Stimulated activated CD4-positive, alpha-beta T cell treated with anti-CD3 and anti-CD28 coated beads, Interleukin-2, amount 100 ng/mL, for 48 hours (primary cell): Measurements from ENCODE around the gene PPIP5K2.
"Not testable (repeated sequence)": the region's sequence is repeated elsewhere in the genome, so short reads cannot be mapped to it uniquely, and the experiment has no call there.

Experiments
- DNase-seq, 2 donors: peaks; one replicate each; pipeline ENCODE4 v3.0.0-alpha.2; 2020

PPIP5K2 gene

GRCh38 chr5:103119765-103120606 is at the start of gene PPIP5K2, which contains the start of gene GIN1:
Gene PPIP5K2 (plus strand): TSS chr5:103120301. CDS start chr5:103129590, 9,289 bp downstream.
Gene GIN1 (minus strand): TSS chr5:103120138. CDS start chr5:103108707, 11,431 bp downstream.
- peak; percentile 90 to 95 for DNase-seq

GRCh38 chr5:103073500-103073899 is 46.6 kb upstream of the PPIP5K2 start:
- not testable (repeated sequence) for DNase-seq

- no peak for DNase-seq
These were observed 44.7 kb upstream of the PPIP5K2 start for GRCh38 chr5:103075442-103075841.

- no peak for DNase-seq
These were observed 40.3 kb upstream of the PPIP5K2 start for GRCh38 chr5:103079796-103080195.

DNA sequence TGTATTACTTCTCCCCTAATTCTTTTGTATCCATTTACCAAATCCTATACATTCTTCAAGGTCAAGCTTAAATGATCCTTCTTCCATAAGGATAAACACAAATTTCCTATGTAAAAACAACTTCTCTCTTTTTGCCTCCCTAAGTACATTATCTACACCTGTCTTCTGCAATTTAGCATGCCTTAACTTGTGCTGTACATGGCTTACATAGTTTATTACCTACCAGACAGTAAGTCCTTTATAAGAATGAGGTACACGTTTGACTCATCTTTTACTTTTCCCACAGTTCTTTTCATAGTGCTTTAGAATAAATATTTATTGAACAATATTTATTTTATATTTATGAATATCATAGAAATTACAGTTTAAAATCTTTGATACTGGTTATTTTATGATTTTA is 33.6 kb upstream of the PPIP5K2 start:
- DNase-seq: no peak

- no peak for DNase-seq
These were observed 30.8 kb upstream of the PPIP5K2 start for GRCh38 chr5:103089272-103089671.

GRCh38 chr5:103090791-103091190 is 29.3 kb upstream of the PPIP5K2 start:
- no peak for DNase-seq

GRCh38 chr5:103092676-103093075 is 27.4 kb upstream of the PPIP5K2 start:
- DNase-seq: no peak

- no peak for DNase-seq
These were observed 26.4 kb upstream of the PPIP5K2 start for GRCh38 chr5:103093727-103094126.

DNA sequence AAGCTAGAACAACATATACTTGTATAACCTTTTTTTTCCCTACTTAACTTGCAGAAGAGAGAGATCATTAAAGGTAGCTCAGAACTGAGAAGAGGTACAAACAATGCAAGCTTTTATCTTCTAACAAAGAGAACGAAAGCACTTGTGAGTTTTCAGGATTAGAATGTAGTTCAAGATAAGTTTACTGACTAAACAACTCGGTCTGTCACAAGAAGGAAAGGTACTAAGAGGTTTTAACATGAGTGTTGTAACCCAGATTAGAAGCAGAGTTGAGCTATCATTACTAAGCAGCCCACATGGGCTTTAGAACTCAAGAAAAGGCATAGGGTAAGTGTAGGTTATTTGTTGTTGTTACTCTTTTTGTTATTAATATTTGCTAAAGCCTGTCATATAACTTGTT is 25.4 kb upstream of the PPIP5K2 start:
- DNase-seq: no peak

GRCh38 chr5:103098993-103099392 is 21.1 kb upstream of the PPIP5K2 start:
- DNase-seq: no peak

DNA sequence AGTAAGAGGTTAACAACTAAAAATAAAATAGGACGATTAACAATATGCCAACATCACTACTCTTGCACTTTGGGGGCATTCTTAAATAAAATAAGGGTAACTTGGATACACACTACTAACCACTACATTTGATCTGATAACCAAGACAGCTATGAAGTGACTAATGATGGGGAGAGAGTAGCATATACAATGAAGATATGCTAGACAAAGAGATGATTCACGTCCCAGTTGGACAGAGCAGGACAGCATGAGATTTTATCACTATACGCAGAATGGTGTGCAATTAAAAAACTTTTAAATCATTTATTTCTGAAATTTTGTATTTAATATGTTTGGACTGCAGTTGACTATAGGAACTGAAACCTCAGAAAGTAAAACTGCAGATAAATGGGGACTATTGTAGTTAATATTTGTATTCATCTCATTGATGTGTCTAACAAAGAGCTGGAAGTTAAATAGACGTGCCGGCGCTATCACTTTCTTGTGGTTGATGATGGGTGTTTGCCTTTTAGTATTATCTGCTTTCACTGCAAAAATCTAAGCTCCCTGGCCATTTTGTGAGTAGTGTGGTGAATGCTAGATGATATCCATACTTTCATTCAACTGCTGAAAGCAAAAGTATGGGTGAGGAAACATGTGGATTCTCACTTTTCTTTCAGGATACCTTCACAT is 18.9 kb upstream of the PPIP5K2 start:
- DNase-seq: no peak

DNA sequence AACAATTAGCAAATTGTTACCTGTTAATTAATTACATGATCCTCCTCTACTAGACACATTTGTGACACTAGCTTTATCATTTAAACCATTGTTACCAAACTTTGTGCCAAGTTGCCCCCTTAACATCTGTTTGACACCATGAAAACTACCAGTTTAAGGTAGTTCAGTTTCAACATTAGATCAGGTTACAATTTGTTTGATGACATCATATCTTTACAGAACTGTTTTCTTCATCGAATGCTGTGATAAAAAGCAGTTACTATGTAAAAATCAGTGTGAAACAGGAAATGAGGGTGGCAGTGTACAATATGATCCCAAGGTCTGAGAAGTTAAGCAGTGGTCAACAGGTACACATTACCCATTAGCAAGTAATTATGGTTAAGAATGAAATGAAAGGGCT is 17.9 kb upstream of the PPIP5K2 start:
- DNase-seq: no peak

DNA sequence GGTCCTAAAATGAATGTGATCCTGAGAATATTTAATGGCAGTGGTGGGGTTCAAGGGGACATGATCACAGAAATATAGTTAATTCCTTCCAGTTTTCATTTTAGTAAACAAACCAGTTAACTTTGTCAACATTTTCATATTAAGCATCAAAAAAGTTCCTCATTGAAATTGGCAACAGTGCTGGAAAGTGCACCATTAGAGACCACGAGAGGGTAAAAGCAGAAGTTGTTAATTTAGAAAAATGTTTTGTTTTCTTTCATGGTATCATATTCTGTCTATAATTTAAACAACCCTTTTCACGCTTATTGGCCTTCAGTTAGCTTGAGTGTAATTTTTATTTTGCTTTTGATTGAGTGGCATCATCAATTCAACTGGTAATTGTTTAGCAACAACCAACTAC is 12.0 kb upstream of the PPIP5K2 start:
- DNase-seq: no peak

- no peak for DNase-seq
These were observed 10.8 kb upstream of the PPIP5K2 start for GRCh38 chr5:103109277-103109676.

- no peak for DNase-seq
These were observed 9.7 kb upstream of the PPIP5K2 start for GRCh38 chr5:103110403-103110802.

DNA sequence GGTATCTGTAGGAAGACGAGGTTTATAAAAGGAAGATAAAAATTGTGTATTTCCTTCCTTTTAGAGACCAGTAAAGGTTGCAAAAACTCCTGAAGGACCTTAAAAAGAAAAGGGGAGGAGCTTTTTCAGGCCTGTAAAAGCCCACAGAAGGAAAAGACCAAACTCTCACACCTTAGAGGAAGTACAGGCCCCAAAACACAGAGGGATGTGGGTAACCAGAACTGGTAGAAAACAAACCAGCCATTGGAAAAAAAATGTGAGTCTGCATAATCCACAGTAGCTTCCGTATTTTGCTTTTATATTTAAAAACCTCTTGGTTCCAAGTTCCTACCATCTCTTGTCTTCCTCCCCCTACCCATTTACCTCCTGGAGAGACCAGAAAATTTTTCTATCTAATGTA is 8.6 kb upstream of the PPIP5K2 start:
- DNase-seq: no peak

DNA sequence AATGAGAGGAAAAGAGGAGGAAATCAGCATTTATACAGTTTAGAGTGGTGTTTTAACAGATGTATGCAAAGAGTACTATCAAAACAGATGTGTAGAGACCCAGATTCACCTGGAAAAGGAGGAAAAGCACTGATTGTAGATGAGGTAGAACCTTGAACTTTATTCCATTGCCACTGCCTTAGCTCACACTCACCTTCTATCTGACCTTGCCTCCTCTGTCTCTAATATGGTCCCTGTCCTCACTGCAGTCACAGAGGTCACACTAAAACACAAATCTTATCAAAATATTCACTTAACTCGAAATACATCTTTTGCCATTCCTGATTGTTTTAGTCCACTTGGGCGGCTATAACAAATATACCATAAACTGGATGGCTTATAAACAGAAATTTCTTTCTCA is 7.2 kb upstream of the PPIP5K2 start:
- no peak for DNase-seq

GRCh38 chr5:103114440-103114839 is 5.7 kb upstream of the PPIP5K2 start:
- DNase-seq: no peak

DNA sequence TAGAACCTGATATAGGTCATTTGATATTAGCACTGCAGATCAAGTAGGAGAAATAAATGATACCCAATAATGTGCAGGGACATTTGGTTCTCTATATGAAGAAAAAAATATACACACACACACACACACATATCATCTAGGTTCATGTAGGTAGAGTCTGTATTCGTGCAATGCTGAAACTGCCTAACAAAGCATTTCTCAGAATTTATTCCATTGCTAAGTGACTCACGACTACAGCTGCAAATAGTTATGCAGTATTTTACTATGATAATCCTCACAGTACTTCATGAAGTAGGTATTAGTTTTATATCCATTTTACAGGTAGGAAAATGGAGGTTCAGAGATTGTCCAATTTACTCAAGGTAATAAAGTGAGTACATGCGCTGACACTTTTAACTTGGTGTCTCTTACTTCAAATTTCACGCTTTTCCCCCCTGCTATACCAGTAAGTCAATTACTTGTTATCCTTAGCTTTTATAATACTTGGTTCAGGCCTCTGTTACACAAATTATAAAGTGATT is 2.6 kb upstream of the PPIP5K2 start:
- no peak for DNase-seq

- DNase-seq: no peak
These were observed 884 bp upstream of the PPIP5K2 start for GRCh38 chr5:103119070-103119764.

GRCh38 chr5:103120607-103121200 is 603 bp downstream of the PPIP5K2 start:
- DNase-seq: peak in 1 of 2 donors; percentile 4

GRCh38 chr5:103122242-103122641 is 2.1 kb downstream of the PPIP5K2 start:
- DNase-seq: no peak
